OCI-LY7 (cell line): Measurements from ENCODE around the gene SKIDA1.

Experiments
- EZH2phosphoT487 ChIP-seq: fragments of 200-600 bp; sonication (generic); IDR thresholded peaks from 2 replicates; pipeline ENCODE4 v1.6.1; 2018; ENCODE audit warnings: low read depth, borderline replicate concordance, mild to moderate bottlenecking, mixed run types, antibody characterized with exemption, low read length, moderate library complexity, mixed read lengths
- TF ChIP-seq, protein P1 (sequence below): fragments of 200-600 bp; sonication (generic); conservative IDR thresholded peaks from 2 replicates; pipeline ENCODE4 v1.5.1; 2014; ENCODE audit warnings: mild to moderate bottlenecking, antibody characterized with exemption, low read length, moderate library complexity, mixed read lengths

DNA sequence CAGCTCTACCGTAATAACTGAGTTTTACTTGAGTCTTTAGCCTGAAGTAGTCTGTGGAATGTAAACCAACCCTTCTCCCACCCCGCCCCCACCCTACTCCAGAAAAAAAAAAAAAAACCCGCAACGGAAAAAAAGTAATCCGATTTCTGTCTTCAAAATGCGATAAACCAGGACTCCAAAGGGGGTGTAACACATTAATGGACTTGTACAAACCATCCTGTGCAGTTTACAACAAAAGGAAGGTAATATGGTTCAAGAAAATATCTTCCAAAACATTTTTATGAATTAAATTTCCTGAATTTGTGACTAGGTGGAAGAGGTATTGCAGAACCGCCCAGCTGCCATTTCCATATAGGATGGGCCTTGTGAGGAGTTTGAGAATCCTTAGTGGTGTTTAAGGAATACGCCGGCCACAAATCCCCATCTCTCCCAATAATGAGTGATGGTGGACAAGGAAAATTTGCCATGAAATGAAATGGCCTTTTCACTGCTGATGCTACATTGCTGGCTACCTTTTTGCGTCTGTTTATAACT lies 10.6 kb downstream of the SKIDA1 start:
- TF ChIP-seq, protein P1, sequence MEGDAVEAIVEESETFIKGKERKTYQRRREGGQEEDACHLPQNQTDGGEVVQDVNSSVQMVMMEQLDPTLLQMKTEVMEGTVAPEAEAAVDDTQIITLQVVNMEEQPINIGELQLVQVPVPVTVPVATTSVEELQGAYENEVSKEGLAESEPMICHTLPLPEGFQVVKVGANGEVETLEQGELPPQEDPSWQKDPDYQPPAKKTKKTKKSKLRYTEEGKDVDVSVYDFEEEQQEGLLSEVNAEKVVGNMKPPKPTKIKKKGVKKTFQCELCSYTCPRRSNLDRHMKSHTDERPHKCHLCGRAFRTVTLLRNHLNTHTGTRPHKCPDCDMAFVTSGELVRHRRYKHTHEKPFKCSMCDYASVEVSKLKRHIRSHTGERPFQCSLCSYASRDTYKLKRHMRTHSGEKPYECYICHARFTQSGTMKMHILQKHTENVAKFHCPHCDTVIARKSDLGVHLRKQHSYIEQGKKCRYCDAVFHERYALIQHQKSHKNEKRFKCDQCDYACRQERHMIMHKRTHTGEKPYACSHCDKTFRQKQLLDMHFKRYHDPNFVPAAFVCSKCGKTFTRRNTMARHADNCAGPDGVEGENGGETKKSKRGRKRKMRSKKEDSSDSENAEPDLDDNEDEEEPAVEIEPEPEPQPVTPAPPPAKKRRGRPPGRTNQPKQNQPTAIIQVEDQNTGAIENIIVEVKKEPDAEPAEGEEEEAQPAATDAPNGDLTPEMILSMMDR: no peak
- no peak for TF ChIP-seq EZH2phosphoT487
